Hepatocyte (in vitro differentiated cells): ENCODE data around the gene ZNF276. TPM values are rescaled to one million over a fixed set of nuclear protein-coding genes. Genes with fewer than 3 reads are reported as not detected.
"Not testable (repeated sequence)": the region's sequence is repeated elsewhere in the genome, so short reads cannot be mapped to it uniquely, and the experiment has no call there.

Source experiments
- DNase-seq: peaks from one replicate; pipeline ENCODE4 v3.0.0-alpha.2; 2016; ENCODE audit warnings: low spot score
- H2AFZ ChIP-seq: fragments of 200-600 bp; sonication (generic); 2 replicates; pipeline ENCODE4 v1.6.0; 2016; ENCODE audit warnings: antibody characterized with exemption, mild to moderate bottlenecking
- H3K27ac ChIP-seq: fragments of 200-600 bp; sonication (generic); 2 replicates; pipeline ENCODE4 v1.5.1; 2016; ENCODE audit warnings: mild to moderate bottlenecking
- H3K27me3 ChIP-seq: fragments of 200-600 bp; sonication (generic); 2 replicates; pipeline ENCODE4 v1.6.1; 2016
- H3K36me3 ChIP-seq: fragments of 200-600 bp; sonication (generic); replicated peaks from 2 replicates; pipeline ENCODE4 v1.5.1; 2016; ENCODE audit warnings: low read depth; ENCODE audit not compliant: insufficient read depth
- H3K4me1 ChIP-seq: fragments of 200-600 bp; sonication (generic); 2 replicates; pipeline ENCODE4 v1.5.1; 2016; ENCODE audit warnings: mild to moderate bottlenecking, moderate library complexity; ENCODE audit not compliant: insufficient read depth
- H3K4me2 ChIP-seq: fragments of 200-600 bp; sonication (generic); 2 replicates; pipeline ENCODE4 v1.6.0; 2016
- H3K4me3 ChIP-seq: fragments of 200-600 bp; sonication (generic); 2 replicates; pipeline ENCODE4 v1.5.1; 2016; ENCODE audit warnings: mild to moderate bottlenecking
- H3K79me2 ChIP-seq: fragments of 200-600 bp; sonication (generic); 2 replicates; pipeline ENCODE4 v1.6.0; 2017; ENCODE audit warnings: mild to moderate bottlenecking
- H3K9me2 ChIP-seq: fragments of 200-600 bp; sonication (generic); replicated peaks from 2 replicates; pipeline ENCODE4 v1.6.0; 2017; ENCODE audit warnings: mild to moderate bottlenecking; ENCODE audit not compliant: insufficient read depth
- H3K9me3 ChIP-seq: fragments of 200-600 bp; sonication (generic); 2 replicates; pipeline ENCODE4 v1.5.1; 2016; ENCODE audit warnings: low read depth, mild to moderate bottlenecking
- H4K20me1 ChIP-seq: fragments of 200-600 bp; sonication (generic); 2 replicates; pipeline ENCODE4 v1.6.0; 2016; ENCODE audit warnings: mild to moderate bottlenecking; ENCODE audit not compliant: insufficient read depth, poor library complexity, severe bottlenecking
- EZH2 ChIP-seq: fragments of 200-600 bp; sonication (generic); IDR thresholded peaks from 2 replicates; pipeline ENCODE4 v1.6.1; 2016; ENCODE audit warnings: antibody characterized with exemption, mild to moderate bottlenecking, borderline replicate concordance
- EZH2phosphoT487 ChIP-seq: fragments of 200-600 bp; sonication (generic); IDR thresholded peaks from one replicate; pipeline ENCODE4 v1.6.1; 2018; ENCODE audit warnings: antibody characterized with exemption, mild to moderate bottlenecking, low read depth, moderate library complexity; ENCODE audit not compliant: unreplicated experiment, severe bottlenecking
- WGBS: methylation state at CpG from one replicate; pipeline ENCODE4 v1.1.6; 2016; ENCODE audit warnings: low lambda C conversion rate; ENCODE audit errors: missing lambda C conversion rate; 5-methylcytosine and 5-hydroxymethylcytosine counted together
- polyA plus RNA-seq: library from polyadenylated mRNA; unstranded; fragments of >200 nt; fragmentation: Nextera tagmentation; extraction: Ambion mirVana; gene quantifications from 2 replicates; pipeline ENCODE4 v1.2.1, GENCODE V29; 2016
- total RNA-seq: library from RNA; depleted of rRNA; stranded (reverse); fragments of >200 nt; gene quantifications from 2 replicates; pipeline ENCODE4 v1.2.3, GENCODE V29; 2014
- TF ChIP-seq, protein P1 (sequence below): fragments of 200-600 bp; sonication (generic); IDR thresholded peaks from 2 replicates; pipeline ENCODE4 v1.5.1; 2016; ENCODE audit warnings: antibody characterized with exemption, mild to moderate bottlenecking; ENCODE audit not compliant: poor library complexity

The ZNF276 gene, protein sequence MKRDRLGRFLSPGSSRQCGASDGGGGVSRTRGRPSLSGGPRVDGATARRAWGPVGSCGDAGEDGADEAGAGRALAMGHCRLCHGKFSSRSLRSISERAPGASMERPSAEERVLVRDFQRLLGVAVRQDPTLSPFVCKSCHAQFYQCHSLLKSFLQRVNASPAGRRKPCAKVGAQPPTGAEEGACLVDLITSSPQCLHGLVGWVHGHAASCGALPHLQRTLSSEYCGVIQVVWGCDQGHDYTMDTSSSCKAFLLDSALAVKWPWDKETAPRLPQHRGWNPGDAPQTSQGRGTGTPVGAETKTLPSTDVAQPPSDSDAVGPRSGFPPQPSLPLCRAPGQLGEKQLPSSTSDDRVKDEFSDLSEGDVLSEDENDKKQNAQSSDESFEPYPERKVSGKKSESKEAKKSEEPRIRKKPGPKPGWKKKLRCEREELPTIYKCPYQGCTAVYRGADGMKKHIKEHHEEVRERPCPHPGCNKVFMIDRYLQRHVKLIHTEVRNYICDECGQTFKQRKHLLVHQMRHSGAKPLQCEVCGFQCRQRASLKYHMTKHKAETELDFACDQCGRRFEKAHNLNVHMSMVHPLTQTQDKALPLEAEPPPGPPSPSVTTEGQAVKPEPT
- 8.4 and 23.2 TPM in 2 replicates for total RNA-seq
- 15.0 and 18.3 TPM in 2 replicates for polyA plus RNA-seq

DNA sequence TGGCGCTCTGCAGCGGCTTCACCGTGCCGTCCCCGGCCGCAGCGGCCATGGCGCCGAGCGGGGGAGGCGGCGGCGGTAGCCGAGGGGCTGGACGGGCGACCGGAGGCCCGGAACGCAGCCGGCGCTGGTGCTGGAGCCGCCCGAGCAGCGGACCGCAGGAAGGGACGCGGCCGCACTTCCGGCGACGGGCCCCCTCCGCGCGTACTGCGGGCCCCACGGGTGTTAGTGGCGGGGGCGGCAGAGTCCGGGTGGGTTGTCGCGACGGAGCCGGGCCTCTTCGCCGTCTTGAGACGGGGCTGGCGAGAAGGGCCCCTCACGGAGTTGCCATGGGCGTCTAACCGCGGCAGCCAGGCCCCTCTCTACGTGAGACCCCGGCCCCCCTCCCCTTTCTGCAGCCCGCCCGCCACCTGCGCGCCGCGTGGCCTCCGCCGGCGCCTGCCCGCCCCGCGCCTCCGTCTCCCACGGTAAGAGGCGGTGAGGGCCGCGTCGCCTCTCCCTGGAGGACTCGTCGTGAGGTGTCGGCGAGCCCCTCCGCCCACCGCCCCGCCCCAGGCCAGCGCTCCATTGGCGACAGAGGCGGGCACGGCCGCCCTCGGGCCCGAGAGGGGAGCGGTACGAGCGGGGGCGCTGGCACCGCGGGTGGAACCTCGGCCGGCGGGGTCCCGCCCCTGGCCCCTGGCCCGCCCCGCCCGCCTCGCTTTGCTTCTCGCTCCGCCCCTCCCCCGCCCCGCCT is at the start of gene ZNF276, which contains the start of gene VPS9D1:
Gene ZNF276 (plus strand): TSS at position 725 of the 733 bp plus-strand sequence. CDS start 104 bp downstream, outside the sequence.
Gene VPS9D1 (minus strand): TSS at position 86 of the 733 bp plus-strand sequence. CDS start 37 bp downstream, at position 49.
- peak within 1 kb of the TSS; percentile 93 for H3K4me3 ChIP-seq
- TF ChIP-seq EZH2, result no peak
- TF ChIP-seq EZH2phosphoT487, result no peak
- TF ChIP-seq, protein P1, sequence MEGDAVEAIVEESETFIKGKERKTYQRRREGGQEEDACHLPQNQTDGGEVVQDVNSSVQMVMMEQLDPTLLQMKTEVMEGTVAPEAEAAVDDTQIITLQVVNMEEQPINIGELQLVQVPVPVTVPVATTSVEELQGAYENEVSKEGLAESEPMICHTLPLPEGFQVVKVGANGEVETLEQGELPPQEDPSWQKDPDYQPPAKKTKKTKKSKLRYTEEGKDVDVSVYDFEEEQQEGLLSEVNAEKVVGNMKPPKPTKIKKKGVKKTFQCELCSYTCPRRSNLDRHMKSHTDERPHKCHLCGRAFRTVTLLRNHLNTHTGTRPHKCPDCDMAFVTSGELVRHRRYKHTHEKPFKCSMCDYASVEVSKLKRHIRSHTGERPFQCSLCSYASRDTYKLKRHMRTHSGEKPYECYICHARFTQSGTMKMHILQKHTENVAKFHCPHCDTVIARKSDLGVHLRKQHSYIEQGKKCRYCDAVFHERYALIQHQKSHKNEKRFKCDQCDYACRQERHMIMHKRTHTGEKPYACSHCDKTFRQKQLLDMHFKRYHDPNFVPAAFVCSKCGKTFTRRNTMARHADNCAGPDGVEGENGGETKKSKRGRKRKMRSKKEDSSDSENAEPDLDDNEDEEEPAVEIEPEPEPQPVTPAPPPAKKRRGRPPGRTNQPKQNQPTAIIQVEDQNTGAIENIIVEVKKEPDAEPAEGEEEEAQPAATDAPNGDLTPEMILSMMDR, result no peak
- peaks cover 28% of the 10 kb centered on the region for H4K20me1 ChIP-seq
- DNase-seq, result peak; percentile 95
- H2AFZ ChIP-seq, result peak within 1 kb of the TSS; percentile 92
- H3K27me3 ChIP-seq, result no peaks in the 10 kb centered on the region
- peak within 1 kb of the TSS; percentile 95 for H3K4me2 ChIP-seq
- no peaks in the 10 kb centered on the region for H3K36me3 ChIP-seq
- H3K9me3 ChIP-seq, result no peaks in the 10 kb centered on the region
- no peaks in the 10 kb centered on the region for H3K9me2 ChIP-seq
- peaks cover 22% of the 10 kb centered on the region for H3K4me1 ChIP-seq
- peak within 1 kb of the TSS; percentile 99 for H3K27ac ChIP-seq
- H3K79me2 ChIP-seq, result peaks cover 35% of the 10 kb centered on the region
- WGBS, result 1% methylated on average over 34 of the region's 103 CpGs

DNA sequence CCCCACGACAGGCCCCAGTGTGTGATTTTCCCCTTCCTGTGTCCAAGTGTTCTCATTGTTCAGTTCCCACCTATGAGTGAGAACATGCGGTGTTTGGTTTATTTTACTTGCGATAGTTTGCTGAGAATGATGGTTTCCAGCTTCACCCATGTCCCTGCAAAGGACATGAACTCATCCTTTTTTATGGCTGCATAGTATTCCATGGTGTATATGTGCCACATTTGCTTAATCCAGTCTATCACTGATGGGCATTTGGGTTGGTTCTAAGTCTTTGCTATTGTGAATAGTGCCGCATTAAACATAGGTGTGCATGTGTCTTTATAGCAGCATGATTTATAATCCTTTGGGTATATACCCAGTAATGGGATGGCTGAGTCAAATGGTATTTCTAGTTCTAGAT is 49.8 kb upstream of the ZNF276 start:
- not testable (repeated sequence) for H3K27me3 ChIP-seq, H3K36me3 ChIP-seq, H3K4me1 ChIP-seq, H3K27ac ChIP-seq, H3K4me2 ChIP-seq, H2AFZ ChIP-seq, H3K9me3 ChIP-seq, DNase-seq, H3K79me2 ChIP-seq, H3K9me2 ChIP-seq, H3K4me3 ChIP-seq, H4K20me1 ChIP-seq
- 99% methylated on average over 4 of the region's 4 CpGs for WGBS

DNA sequence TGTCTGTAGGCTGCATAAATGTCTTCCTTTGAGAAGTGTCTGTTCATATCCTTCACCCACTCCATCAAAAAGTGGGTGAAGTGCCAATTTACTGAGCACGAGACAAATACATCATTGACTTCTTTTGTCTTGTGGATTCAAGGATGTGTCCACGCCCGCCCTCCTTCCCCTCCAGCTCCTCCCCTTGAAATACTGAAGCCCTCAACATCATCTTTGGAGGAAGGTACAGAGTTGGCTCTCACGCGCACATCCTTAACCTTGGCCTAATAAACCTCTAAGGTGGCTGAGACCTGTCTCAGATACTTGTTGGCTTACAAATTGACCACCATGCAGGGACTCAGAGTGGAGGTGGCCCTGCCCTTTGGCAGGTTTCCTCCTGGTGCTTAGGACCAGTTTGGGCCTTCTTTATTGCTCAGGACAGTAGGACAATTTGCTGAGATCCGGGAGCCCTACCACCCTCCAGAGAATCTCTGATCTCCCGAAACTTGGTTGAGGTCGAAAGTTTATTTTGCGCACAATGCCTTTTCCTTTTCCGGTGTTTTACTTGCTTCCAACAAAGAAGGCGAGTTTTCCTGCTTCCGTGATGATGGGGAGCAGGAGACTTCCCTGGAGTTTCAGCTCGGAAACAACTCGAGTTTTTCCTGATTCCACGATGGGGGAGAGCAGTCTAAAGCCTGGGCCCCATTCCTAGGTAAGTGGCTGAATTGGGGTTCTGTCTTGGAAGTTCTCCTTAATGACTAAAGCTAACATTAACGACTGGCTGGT is 49.0 kb upstream of the ZNF276 start:
- H3K4me3 ChIP-seq, result no peak overlapping the region
- no peaks in the 10 kb centered on the region for H3K79me2 ChIP-seq
- H3K9me3 ChIP-seq, result no peaks in the 10 kb centered on the region
- H3K9me2 ChIP-seq, result no peaks in the 10 kb centered on the region
- TF ChIP-seq EZH2phosphoT487 (no peak), EZH2 (no peak)
- TF ChIP-seq, protein P1, result no peak
- no peak overlapping the region for H2AFZ ChIP-seq
- H3K27ac ChIP-seq, result no peak overlapping the region
- H3K27me3 ChIP-seq, result no peaks in the 10 kb centered on the region
- WGBS, result 98% methylated on average over 16 of the region's 16 CpGs
- H3K4me2 ChIP-seq, result no peak overlapping the region
- H3K4me1 ChIP-seq, result peaks cover 7% of the 10 kb centered on the region
- DNase-seq, result no peak
- no peaks in the 10 kb centered on the region for H4K20me1 ChIP-seq
- H3K36me3 ChIP-seq, result no peaks in the 10 kb centered on the region
